C4-2B (cell line): ENCODE results near the gene NMRAL1.

Experiments
- H3K27ac ChIP-seq: fragments of 450-650 bp; 2 replicates; pipeline ENCODE4 v1.5.1; 2017
- CTCF ChIP-seq: fragments of 450-650 bp; conservative IDR thresholded peaks from 2 replicates; pipeline ENCODE4 v1.5.1; 2017; ENCODE audit warnings: mild to moderate bottlenecking
- ZFX ChIP-seq: fragments of 450-650 bp; IDR thresholded peaks from 2 replicates; pipeline ENCODE4 v1.6.1; 2017

The NMRAL1 gene

GRCh38 chr16:4412854-4413253 lies 61.6 kb downstream of the NMRAL1 start:
- no peak for TF ChIP-seq ZFX
- H3K27ac ChIP-seq = no peak overlapping the region

- H3K27ac ChIP-seq = no peak overlapping the region
- no peak for TF ChIP-seq CTCF
- no peak for TF ChIP-seq ZFX
These were observed 62.3 kb downstream of the NMRAL1 start for GRCh38 chr16:4412159-4412558.
